GM18498 (cell line): ENCODE results near the gene ASB13.
"Not testable (repeated sequence)": the region's sequence is repeated elsewhere in the genome, so short reads cannot be mapped to it uniquely, and the experiment has no call there.

Experiments used
- ATAC-seq: cut with Tn5 transposase; IDR thresholded peaks from one replicate; pipeline ENCODE4 v1.9.1; 2021; ENCODE audit warnings: mild to moderate bottlenecking, moderate library complexity; ENCODE audit not compliant: unreplicated experiment

The ASB13 gene

DNA sequence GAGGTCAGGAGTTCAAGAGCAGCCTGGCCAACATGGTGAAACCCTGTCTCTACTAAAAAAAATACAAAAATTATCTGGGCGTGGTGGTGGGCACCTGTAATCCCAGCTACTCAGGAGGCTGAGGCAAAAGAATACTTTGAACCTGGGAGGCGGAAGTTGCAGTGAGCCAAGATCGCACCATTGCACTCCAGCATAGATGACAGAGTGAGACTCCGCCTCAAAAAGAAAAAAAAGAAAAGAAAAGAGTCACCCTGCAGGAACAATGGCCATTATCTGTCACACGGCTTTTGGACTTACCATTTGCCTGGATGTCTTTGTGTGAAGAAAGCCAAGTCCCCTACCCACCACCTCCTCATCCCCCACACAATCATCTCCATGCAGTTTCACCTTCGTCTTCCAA is 73.0 kb downstream of the ASB13 start:
- not testable (repeated sequence) for ATAC-seq

DNA sequence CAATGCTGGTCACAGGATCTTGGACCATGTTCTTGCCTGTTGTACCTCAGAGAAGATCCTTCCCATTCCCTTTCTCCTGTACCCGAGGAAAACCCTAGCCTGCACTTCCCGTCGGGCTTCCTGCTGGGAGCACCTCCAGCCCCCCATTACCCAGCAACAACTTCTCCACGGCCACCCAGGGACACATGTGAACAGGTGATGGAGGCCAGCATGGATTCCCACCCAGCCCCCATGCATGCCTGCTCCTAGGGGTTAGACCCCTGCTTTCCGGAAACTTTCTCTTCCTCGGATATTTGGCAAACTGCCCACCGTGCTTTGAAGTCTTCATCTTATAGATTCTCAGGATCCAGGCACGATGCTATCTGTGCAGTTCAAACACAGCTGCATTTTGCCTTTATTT is 74.3 kb downstream of the ASB13 start:
- no peak for ATAC-seq

DNA sequence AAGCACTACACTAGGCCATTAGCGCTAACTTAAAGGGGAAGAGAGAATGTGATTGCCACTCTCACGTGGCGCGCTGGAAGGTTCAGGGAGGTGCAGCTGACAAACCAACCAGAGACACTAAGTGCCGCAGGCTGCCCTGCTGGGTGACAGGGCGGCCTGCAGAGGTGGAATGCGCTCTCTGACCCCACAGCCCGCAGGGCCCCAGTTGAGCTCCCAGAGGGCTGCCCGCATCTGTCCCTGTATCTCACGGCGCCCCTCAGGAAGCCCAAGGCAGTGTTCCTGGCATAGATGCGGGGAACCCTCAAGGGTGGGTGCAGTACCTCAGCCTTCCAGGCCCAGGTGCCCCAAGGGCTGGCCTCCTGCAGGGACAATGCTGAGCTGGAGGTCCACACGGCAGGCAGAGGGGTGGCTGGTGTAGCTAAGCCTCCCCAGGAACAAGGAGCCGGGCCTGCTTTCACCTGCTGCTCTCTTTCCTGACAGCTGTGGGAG is 75.0 kb downstream of the ASB13 start:
- ATAC-seq, result no peak

DNA sequence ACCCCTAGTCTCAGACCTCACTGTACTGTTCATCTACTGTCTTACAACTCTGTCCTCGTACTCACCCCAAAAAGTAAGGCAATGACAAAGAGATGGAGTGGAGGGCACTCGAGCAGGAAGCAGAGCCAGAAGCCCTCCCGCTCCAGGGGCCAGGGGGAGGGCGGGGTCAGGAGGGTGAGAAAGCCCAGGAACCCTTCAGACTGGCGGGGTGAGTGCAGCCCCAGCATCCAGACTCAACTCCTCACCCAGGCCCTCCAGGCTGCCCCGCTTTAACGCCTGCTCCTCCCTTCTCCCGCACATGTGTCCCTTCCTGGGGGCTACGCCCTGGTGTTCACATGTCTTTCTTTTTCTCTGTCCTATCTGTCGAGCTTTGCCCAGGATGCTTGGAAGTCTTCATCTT is 75.6 kb downstream of the ASB13 start:
- no peak for ATAC-seq

DNA sequence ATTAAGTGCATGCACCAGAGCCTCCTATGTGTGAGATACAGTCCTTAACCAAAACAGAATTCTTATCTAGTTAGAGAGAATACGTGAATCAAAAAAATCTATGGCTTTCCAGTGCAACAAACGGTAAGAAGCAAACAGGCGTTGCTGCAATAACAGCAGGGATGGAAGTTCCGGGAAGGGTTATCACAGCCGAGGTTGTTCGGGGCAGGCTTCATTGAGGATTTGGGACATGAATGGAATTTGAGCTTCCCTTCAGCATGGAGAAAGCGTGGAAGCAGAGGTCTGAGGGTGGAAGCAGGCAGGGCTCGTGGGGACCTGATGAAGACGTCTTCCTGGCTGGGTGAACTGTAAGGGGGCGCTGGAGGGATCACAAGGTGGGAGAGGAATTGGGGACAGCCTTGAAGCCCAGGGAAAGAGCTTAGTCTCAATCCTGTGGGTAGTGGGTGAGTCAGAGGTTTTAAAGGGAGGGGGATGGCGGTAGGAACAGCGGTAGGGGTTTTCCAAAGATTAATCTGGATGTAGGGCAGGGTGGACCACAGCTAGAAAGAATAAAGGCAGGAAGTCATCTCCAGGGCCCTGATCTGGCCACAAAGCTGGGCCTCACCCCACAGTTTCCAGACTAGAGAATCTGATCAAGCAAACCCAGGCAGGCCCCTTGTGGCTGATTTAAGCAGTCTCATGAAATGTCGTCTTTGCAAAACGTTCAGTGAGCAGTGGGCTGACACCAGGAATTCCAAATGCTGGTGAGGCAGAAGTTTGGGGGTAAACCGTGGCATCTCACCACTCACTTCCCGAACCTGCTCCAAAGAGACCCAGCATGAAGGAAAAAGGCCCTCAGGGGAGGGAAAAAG is 76.5 kb downstream of the ASB13 start:
- no peak for ATAC-seq

DNA sequence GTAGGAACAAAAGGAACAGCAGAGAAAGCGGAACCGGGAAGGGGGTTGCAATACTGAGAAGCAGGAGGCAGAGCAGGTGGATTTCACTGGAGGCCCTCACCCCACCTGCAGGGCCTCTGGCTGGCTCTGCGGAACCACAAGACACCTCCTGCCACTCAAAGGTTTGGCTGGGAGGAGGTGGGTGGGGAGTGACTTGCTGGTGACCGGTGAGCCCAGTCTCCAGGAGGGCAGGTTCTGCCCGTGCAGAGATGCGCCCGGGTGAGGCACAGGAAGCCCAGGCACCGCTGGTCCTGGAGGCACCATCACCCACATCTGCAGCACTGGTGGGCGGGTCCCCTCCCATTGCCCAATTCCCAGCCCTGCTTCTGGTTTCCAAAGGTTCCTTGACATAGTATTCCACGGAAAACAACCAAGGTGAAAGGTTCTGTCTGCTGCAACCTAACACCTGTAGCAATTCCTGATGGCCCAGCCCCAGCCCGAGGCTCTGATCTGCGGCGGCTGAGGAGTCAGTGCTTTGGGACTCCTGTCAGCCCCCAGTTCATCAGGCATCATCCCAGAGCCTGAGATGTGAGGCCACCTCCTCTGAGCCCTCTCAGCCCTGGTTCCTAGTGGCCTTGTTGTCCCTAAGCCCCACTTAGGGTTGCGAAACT is 77.3 kb downstream of the ASB13 start:
- no peak for ATAC-seq
